Ascending aorta (tissue), 2 donors: Measurements from ENCODE around the gene TGIF2. TPM values are rescaled to one million over a fixed set of nuclear protein-coding genes. Genes with fewer than 3 reads are reported as not detected.

Experiments
- DNase-seq, 2 donors: peaks; one replicate each; pipeline ENCODE4 v3.0.0-alpha.2; 2019; ENCODE audit warnings: low spot score in 2 of 2
- H3K27ac ChIP-seq, 2 donors: fragments of 200-600 bp; sonication (generic); one replicate each; pipeline ENCODE4 v1.5.1; 2016 to 2017; ENCODE audit warnings: mild to moderate bottlenecking in 1 of 2
- H3K27me3 ChIP-seq: fragments of 200-600 bp; sonication (generic); one replicate; pipeline ENCODE4 v1.5.1; 2017
- H3K36me3 ChIP-seq, 2 donors: fragments of 200-600 bp; sonication (generic); one replicate each; pipeline ENCODE4 v1.5.1; 2016
- H3K4me1 ChIP-seq, 2 donors: fragments of 200-600 bp; sonication (generic); one replicate each; pipeline ENCODE4 v1.5.1; 2016 to 2017; ENCODE audit warnings: mild to moderate bottlenecking in 1 of 2
- H3K4me3 ChIP-seq, 2 donors: fragments of 200-600 bp; sonication (generic); one replicate each; pipeline ENCODE4 v1.5.1; 2016 to 2017; ENCODE audit warnings: mild to moderate bottlenecking in 1 of 2
- H3K9me3 ChIP-seq, 2 donors: fragments of 200-600 bp; sonication (generic); one replicate each; pipeline ENCODE4 v1.5.1; 2016
- CTCF ChIP-seq, 3 experiments: fragments of 200-600 bp in 2 of 3; fragments of 450-650 bp in 1 of 3; sonication (generic) in 2 of 3; IDR thresholded peaks; one replicate each; pipeline ENCODE4 v1.5.1; 2016 to 2019; ENCODE audit warnings: antibody characterized with exemption in 3 of 3, mild to moderate bottlenecking in 1 of 3, moderate library complexity in 1 of 3
- intact Hi-C: fragments of 100-400 bp; cut with DNase I; formaldehyde crosslinking; loops from one replicate; pipeline ENCODE4 v1.15.1; 2023
- total RNA-seq: library from RNA; depleted of rRNA; stranded (reverse); fragments of >200 nt; gene quantifications from one replicate; pipeline ENCODE4 v1.1.0, GENCODE V29; 2016

Gene TGIF2
- total RNA-seq, 1 donor from 2014 or later = 29.8 TPM

- Histone ChIP-seq H3K27me3 (no peaks in the 10 kb centered on the region), H3K9me3 (no peaks in the 10 kb centered on the region), H3K27ac (no peak overlapping the region), H3K36me3 (no peaks in the 10 kb centered on the region), H3K4me3 (no peak overlapping the region), H3K4me1 (no peaks in the 10 kb centered on the region)
- no peak for DNase-seq
- no peak for TF ChIP-seq CTCF (IDR thresholded peaks at IDR 0.05)
- intact Hi-C loops = loop anchor here (5.0 kb wide), 1 partner anchor 36 kb away; no protein-coding TSS in a partner anchor
Measured at GRCh38 chr20:36593347-36593929, 20.0 kb downstream of the TGIF2 start.

GRCh38 chr20:36599912-36600345 is 26.5 kb downstream of the TGIF2 start:
- H3K4me1 ChIP-seq = peaks cover 0 to 2% of the 10 kb centered on the region in 2 donors
- intact Hi-C loops = no loop called here
- H3K36me3 ChIP-seq = no peaks in the 10 kb centered on the region
- H3K27me3 ChIP-seq = no peaks in the 10 kb centered on the region
- no peak overlapping the region for H3K4me3 ChIP-seq
- no peak overlapping the region for H3K27ac ChIP-seq
- DNase-seq = no peak
- TF ChIP-seq CTCF (IDR thresholded peaks at IDR 0.05) = no peak
- H3K9me3 ChIP-seq = no peaks in the 10 kb centered on the region

GRCh38 chr20:36601540-36601939 is 28.1 kb downstream of the TGIF2 start:
- H3K4me3 ChIP-seq = no peak overlapping the region
- H3K27ac ChIP-seq = no peak overlapping the region
- peaks cover 2 to 8% of the 10 kb centered on the region in 2 donors for H3K4me1 ChIP-seq
- H3K9me3 ChIP-seq = no peaks in the 10 kb centered on the region
- H3K27me3 ChIP-seq = no peaks in the 10 kb centered on the region
- no peak for DNase-seq
- no peaks in the 10 kb centered on the region for H3K36me3 ChIP-seq
- intact Hi-C loops = no loop called here
- TF ChIP-seq CTCF (IDR thresholded peaks at IDR 0.05) = no peak

GRCh38 chr20:36604952-36605398 is 31.6 kb downstream of the TGIF2 start:
- Histone ChIP-seq H3K4me1 (peaks cover 5 to 21% of the 10 kb centered on the region in 2 donors), H3K9me3 (no peaks in the 10 kb centered on the region), H3K36me3 (peaks cover 14 to 22% of the 10 kb centered on the region in 2 donors), H3K4me3 (peak overlapping the region; percentile 80 to 100), H3K27me3 (no peaks in the 10 kb centered on the region), H3K27ac (peak overlapping the region; percentile 83 to 85)
- no peak for TF ChIP-seq CTCF (IDR thresholded peaks at IDR 0.05)
- intact Hi-C loops = loop anchor here (1.0 to 5.0 kb wide), 5 partner anchors 31 to 369 kb away; partner anchors contain the start of genes AAR2 and NDRG3
- peak; percentile 22 to 68 for DNase-seq

DNA sequence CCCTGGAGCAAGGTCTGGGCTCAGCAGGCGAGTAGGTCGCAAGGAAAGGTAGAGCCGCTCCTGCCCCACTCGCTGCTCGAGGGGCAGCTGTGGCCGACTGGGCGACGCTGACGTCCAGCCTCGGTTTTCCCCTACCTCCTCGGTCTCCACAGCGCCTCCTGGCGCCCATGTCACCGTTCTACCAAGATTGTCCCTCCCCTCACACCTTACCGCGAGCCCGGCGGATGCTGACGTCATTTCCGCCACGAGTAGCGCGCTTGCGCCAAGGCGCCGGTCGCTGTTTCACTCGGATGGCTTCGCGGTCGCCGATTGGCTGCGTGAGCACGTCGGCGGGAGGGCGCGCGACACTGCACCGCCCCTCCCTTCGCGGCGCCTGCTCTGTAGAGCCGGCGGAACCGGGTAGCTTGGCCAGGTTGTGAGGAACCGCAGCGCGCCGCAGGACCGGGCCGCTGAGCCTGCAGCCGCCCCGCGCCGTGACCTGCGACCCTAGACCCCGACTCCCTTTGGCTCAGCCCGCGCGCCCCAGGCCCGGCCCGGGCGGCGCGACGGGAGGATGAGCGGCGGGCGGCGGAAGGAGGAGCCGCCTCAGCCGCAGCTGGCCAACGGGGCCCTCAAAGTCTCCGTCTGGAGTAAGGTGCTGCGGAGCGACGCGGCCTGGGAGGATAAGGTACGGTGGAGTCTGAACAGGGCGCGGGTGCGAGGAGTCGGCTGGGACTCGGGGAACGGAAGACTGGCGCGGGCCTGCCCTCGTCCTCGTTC is 32.2 kb downstream of the TGIF2 start, which contains the start of gene RAB5IF:
TSS of gene RAB5IF (plus strand) at position 381 of the 759 bp plus-strand sequence. CDS start at position 554, 173 bp downstream.
- Histone ChIP-seq H3K9me3 (no peaks in the 10 kb centered on the region), H3K4me1 (peaks cover 5 to 21% of the 10 kb centered on the region in 2 donors), H3K4me3 (peak within 1 kb of the TSS; percentile 80 to 100), H3K36me3 (peaks cover 20 to 28% of the 10 kb centered on the region in 2 donors), H3K27me3 (no peaks in the 10 kb centered on the region), H3K27ac (peak within 1 kb of the TSS; percentile 83 to 92)
- peak; percentile 85 to 97 (median 88) for TF ChIP-seq CTCF (IDR thresholded peaks at IDR 0.05)
- intact Hi-C loops = loop anchor here (1.0 to 5.0 kb wide), 5 partner anchors 31 to 369 kb away; partner anchors contain the start of genes AAR2 and NDRG3
- peak; percentile 94 to 99 for DNase-seq
